Measurements from ENCODE around the gene SEMA6D.
"Not testable (repeated sequence)": the region's sequence is repeated elsewhere in the genome, so short reads cannot be mapped to it uniquely, and the experiment has no call there.

The SEMA6D gene

DNA sequence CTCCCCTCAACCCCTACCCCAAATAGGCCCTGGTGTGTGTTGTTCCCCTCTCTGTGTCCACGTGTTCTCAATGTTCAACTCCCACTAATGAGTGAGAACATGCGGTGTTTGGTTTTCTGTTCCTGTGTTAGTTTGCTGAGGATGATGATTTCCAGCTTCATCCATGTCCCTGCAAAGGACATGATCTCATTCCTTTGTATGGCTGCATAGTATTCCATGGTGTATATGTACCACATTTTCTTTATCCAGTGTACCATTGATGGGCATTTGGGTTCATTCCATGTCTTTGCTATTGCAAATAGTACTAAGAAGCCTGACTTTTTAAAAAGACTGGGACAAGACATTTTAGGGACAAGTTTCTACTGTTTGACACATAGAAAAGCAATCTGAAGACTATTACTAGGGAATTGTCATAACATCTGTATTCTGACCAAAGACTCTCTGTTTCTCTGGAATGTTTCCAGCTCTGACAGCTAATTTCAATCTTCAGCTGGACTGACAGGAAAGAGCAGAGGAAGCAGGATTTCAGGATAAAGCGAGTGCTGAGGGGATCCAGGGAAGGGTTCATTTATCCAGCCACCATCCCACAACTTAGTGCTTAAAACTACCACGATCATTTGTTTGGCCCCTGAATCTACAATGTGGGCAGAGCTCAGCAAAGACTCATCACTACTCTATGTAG lies 21.0 kb downstream of the SEMA6D start:
- not testable (repeated sequence) for DNase-seq (ENCODE audit: low spot score in 2 of 2); H3K27me3 Mint-ChIP-seq; H3K36me3 Mint-ChIP-seq (ENCODE audit: insufficient read depth); H3K4me3 Mint-ChIP-seq; H3K4me1 Mint-ChIP-seq; H3K27ac Mint-ChIP-seq (ENCODE audit: low read depth); H3K9me3 Mint-ChIP-seq; ATAC-seq (replicated peaks; ENCODE audit: extremely low read depth, poor library complexity, severe bottlenecking)

DNA sequence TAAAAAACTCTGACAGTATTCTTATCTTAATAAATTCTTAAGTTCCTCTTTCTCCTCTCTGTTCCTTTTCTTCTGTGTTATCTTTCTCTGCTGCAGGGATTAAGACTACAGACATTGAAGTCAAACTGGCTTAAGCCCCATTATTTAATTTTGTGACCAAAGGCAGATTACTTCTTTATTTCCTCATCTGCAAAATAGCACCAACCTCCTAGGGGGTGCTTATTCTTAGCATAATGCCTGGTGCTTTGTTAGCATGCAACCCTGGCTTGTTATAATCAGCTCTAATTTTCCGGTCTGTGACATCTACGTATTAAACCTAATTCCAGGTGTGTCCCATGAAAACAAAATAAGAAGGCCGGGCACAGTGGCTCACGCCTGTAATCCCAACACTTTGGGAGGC lies 23.8 kb downstream of the SEMA6D start:
- ATAC-seq (replicated peaks; ENCODE audit: extremely low read depth, poor library complexity, severe bottlenecking) (no peak), DNase-seq (ENCODE audit: low spot score in 2 of 2) (no peak)
- Mint-ChIP-seq H3K4me3 (no peak overlapping the region), H3K4me1 (no peaks in the 10 kb centered on the region), H3K27me3 (no peaks in the 10 kb centered on the region), H3K9me3 (no peaks in the 10 kb centered on the region), H3K27ac (ENCODE audit: low read depth) (no peak overlapping the region), H3K36me3 (ENCODE audit: insufficient read depth) (no peaks in the 10 kb centered on the region)

DNA sequence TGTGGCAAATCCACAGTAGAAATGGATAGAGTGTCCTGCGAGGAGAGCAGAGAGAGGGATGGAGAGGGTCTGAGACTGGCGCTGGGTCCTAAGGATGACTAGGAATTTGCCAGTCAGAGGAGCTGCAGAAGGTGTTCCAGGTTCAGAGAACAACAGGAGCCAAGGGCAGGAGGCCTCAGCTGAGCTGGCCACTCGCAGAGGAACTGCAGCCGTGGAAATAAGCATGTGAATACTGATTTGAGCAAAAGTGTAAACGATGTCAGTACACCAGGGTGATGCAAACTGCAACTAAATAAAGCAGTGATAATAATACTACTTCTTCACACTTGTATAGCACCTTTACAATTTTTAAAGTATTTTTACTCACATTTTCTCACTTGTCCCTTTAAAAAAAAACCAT lies 24.6 kb downstream of the SEMA6D start:
- H3K4me1 Mint-ChIP-seq: no peaks in the 10 kb centered on the region
- no peaks in the 10 kb centered on the region for H3K27me3 Mint-ChIP-seq
- H3K27ac Mint-ChIP-seq (ENCODE audit: low read depth): no peak overlapping the region
- no peaks in the 10 kb centered on the region for H3K9me3 Mint-ChIP-seq
- H3K36me3 Mint-ChIP-seq (ENCODE audit: insufficient read depth): no peaks in the 10 kb centered on the region
- DNase-seq (ENCODE audit: low spot score in 2 of 2) (no peak), ATAC-seq (replicated peaks; ENCODE audit: extremely low read depth, poor library complexity, severe bottlenecking) (no peak)
- no peak overlapping the region for H3K4me3 Mint-ChIP-seq

DNA sequence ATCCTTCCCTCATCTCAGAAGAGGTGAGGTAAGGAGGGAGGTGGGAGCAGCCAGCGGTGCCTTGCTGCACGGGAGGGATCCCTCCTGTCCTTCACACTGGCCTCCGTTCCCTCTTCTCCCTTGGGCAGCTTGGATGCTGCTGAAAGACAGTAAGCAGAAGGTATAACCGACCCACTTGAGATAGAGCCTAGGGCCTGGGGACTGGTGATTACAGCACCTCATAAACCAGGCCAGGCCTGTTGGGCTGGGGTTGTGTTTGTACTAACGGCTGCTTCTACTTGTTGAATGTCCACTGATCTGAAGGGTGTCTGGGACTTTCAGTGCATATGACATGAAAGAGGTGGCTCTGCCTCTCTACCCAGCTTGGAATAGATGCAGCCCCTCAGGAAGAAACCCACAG lies 25.0 kb downstream of the SEMA6D start:
- no peak overlapping the region for H3K27ac Mint-ChIP-seq (ENCODE audit: low read depth)

DNA sequence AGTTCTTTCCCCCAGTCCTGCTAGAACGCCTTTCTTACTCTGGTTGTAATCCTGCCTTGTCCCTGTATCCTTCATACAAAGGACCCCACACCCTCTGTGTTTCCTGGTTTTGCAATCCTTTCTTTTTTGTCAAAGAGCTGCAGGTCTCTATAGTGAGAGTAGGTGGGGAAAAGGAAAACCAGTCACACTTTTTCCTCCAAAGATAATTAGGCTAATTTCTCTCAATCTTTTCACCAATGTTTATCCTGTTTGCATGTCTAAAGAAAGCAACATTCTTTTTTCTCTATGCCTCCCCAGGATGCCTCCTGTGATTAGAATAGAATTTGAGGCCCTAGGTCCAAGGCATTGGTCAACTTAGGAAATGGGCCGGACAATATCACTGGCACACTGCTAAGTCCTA lies 25.4 kb downstream of the SEMA6D start:
- ATAC-seq (replicated peaks; ENCODE audit: extremely low read depth, poor library complexity, severe bottlenecking) (no peak), DNase-seq (ENCODE audit: low spot score in 2 of 2) (no peak)
- Mint-ChIP-seq H3K36me3 (ENCODE audit: insufficient read depth) (no peaks in the 10 kb centered on the region), H3K27ac (ENCODE audit: low read depth) (no peak overlapping the region), H3K4me1 (no peaks in the 10 kb centered on the region), H3K9me3 (no peaks in the 10 kb centered on the region), H3K4me3 (no peak overlapping the region), H3K27me3 (no peaks in the 10 kb centered on the region)

More for the DNA sequence above, 25.0 kb downstream of the SEMA6D start:
- no peaks in the 10 kb centered on the region for H3K27me3 Mint-ChIP-seq
- ATAC-seq (replicated peaks; ENCODE audit: extremely low read depth, poor library complexity, severe bottlenecking): no peak
- H3K4me3 Mint-ChIP-seq: no peak overlapping the region
- H3K36me3 Mint-ChIP-seq (ENCODE audit: insufficient read depth): no peaks in the 10 kb centered on the region
- DNase-seq (ENCODE audit: low spot score in 2 of 2): no peak
- no peaks in the 10 kb centered on the region for H3K9me3 Mint-ChIP-seq
- H3K4me1 Mint-ChIP-seq: no peaks in the 10 kb centered on the region

DNA sequence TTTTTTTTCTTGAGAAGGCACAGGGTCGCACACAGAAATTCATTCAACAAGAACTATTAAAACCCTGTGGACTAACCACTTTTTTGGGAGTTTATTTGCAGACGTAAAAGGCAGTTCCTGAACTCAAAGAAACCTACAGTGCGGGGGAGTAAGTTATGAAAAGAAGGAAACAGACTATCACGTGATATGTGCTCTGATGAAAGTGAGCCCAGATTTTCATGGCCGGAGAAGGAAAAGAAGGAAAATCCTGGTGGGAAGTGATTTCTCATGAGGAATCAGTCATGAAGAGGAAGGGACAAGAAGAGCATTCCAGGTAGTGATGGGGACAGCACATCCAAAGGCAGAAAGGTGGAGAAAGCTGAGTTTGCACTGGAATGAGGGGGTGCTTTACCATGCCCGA lies 26.1 kb downstream of the SEMA6D start:
- Mint-ChIP-seq H3K27me3 (no peaks in the 10 kb centered on the region), H3K4me3 (no peak overlapping the region), H3K9me3 (no peaks in the 10 kb centered on the region), H3K36me3 (ENCODE audit: insufficient read depth) (no peaks in the 10 kb centered on the region), H3K27ac (ENCODE audit: low read depth) (no peak overlapping the region), H3K4me1 (no peaks in the 10 kb centered on the region)
- DNase-seq (ENCODE audit: low spot score in 2 of 2): no peak
- no peak for ATAC-seq (replicated peaks; ENCODE audit: extremely low read depth, poor library complexity, severe bottlenecking)

DNA sequence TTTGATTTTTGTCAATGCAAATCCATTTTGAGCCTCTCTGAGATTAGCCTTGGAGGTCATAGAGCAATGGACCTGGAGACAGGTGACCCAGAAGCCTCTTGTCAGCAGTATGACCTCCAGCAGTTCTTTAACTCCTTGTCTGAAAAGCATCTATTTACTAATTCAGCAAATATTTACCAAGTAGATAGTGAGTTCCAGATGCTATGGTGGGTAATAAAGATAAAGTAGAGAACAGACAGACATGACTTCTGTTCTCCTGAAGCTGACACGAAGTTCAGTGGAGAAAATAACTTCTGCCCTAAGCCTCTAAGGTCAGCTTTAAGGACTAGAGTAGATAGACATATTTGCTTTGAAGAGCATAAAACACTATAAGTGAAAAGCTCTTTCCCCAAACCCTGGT lies 26.6 kb downstream of the SEMA6D start:
- no peaks in the 10 kb centered on the region for H3K27me3 Mint-ChIP-seq
- H3K9me3 Mint-ChIP-seq: no peaks in the 10 kb centered on the region
- no peaks in the 10 kb centered on the region for H3K36me3 Mint-ChIP-seq (ENCODE audit: insufficient read depth)
- no peak for DNase-seq (ENCODE audit: low spot score in 2 of 2)
- no peaks in the 10 kb centered on the region for H3K4me1 Mint-ChIP-seq
- H3K4me3 Mint-ChIP-seq: no peak overlapping the region
- ATAC-seq (replicated peaks; ENCODE audit: extremely low read depth, poor library complexity, severe bottlenecking): no peak
- H3K27ac Mint-ChIP-seq (ENCODE audit: low read depth): no peak overlapping the region

DNA sequence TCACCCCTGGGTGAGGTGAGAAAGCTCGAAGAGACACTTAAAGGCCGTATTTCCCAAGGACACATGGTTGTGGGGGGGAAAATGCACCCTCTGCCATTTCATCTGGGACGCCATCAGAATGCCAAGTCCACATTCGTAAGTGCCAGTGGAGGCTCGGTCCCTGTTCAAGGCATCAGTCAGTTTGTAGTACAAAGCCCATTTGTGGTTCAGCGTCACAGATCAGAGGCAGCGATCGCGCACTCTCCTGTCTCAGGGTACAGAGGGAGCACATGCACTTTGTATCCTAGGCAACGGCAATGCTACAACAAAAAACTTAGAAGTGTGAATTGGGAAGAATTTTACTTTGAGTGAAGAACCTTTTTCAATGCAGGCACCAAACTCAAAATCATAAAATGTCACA lies 27.2 kb downstream of the SEMA6D start:
- DNase-seq (ENCODE audit: low spot score in 2 of 2): no peak

DNA sequence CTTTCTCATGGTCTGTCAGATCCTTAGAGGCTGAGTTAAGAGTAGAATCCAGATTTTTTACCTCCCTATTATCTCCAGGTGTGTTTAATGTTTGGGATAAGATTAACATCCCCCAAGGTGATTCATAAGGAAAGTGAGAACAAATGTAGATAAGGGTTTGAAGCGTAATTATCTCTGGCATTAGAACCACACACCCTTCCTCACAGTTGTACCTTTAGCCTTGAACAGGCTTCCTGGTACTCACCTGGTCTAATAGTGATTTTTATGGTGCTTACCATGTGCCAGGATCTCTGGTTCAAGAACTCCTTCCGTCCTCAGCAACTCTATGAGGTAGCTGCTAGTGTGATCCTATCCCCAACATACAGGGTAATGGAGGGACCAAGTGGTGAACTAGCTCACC lies 27.7 kb downstream of the SEMA6D start:
- Mint-ChIP-seq H3K36me3 (ENCODE audit: insufficient read depth) (no peaks in the 10 kb centered on the region), H3K4me1 (no peaks in the 10 kb centered on the region), H3K27ac (ENCODE audit: low read depth) (no peak overlapping the region), H3K27me3 (no peaks in the 10 kb centered on the region), H3K4me3 (no peak overlapping the region), H3K9me3 (no peaks in the 10 kb centered on the region)
- DNase-seq (ENCODE audit: low spot score in 2 of 2) (no peak), ATAC-seq (replicated peaks; ENCODE audit: extremely low read depth, poor library complexity, severe bottlenecking) (no peak)

More for the DNA sequence above, 27.2 kb downstream of the SEMA6D start:
- Mint-ChIP-seq H3K27ac (ENCODE audit: low read depth) (no peak overlapping the region), H3K9me3 (no peaks in the 10 kb centered on the region), H3K4me1 (no peaks in the 10 kb centered on the region), H3K4me3 (no peak overlapping the region), H3K27me3 (no peaks in the 10 kb centered on the region), H3K36me3 (ENCODE audit: insufficient read depth) (no peaks in the 10 kb centered on the region)
- no peak for ATAC-seq (replicated peaks; ENCODE audit: extremely low read depth, poor library complexity, severe bottlenecking)

DNA sequence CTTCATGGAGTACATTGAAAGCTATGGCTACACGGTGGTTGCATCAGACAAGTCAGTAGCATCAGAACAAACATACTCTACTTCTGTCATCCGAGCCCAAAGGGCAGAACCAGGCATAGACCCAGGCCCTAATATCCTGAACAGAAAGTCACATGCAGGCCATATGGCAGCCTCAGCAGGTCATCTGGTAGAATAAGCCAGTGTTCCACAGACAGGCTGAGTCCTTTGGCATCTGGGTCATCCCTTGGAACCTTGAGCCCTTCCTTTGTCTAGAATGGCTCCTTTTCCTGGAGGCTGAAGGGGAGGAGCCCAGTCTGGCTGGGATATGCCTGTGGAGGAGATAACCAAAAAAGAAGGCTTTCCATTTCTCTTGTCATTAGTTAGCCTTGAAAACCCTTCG lies 29.2 kb downstream of the SEMA6D start:
- Mint-ChIP-seq H3K4me1 (no peaks in the 10 kb centered on the region), H3K4me3 (no peak overlapping the region), H3K27me3 (no peaks in the 10 kb centered on the region), H3K36me3 (ENCODE audit: insufficient read depth) (no peaks in the 10 kb centered on the region), H3K9me3 (no peaks in the 10 kb centered on the region), H3K27ac (ENCODE audit: low read depth) (no peak overlapping the region)
- ATAC-seq (replicated peaks; ENCODE audit: extremely low read depth, poor library complexity, severe bottlenecking) (no peak), DNase-seq (ENCODE audit: low spot score in 2 of 2) (no peak)

DNA sequence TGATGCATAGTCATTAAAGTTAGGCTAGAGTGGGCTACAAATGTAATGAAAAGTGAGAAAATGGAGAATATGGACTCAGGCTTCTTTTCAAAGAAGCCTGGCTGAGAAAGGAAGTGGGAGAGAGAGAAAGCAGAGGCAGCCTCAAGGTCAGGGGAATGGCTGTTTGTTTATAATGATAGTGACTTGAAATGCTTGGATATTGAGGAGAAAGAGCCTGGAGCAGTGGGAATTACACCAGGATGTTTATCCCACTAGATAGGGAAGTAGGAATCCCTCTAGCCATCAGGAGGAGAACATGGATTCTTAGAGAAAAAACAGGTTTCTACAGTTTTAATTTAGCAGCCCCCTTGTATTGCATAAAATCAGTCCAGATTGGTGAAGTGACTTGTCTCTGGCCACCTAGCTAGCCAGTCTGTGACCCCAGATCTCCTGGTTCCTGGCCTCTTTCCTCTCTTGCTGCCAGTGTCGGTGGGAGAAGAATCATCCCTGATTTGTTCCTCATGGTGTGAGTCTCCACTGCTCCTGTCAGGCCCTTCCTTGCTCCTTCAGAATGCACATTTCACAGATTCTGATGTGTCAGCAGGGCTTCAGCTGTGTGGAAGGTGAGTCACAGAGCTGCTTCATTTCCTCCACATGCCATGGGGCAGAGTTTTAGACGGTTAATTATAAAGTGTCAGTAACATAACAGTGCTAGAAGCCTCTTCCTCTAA lies 32.9 kb downstream of the SEMA6D start:
- DNase-seq (ENCODE audit: low spot score in 2 of 2) (no peak), ATAC-seq (replicated peaks; ENCODE audit: extremely low read depth, poor library complexity, severe bottlenecking) (no peak)
- Mint-ChIP-seq H3K36me3 (ENCODE audit: insufficient read depth) (no peaks in the 10 kb centered on the region), H3K27me3 (no peaks in the 10 kb centered on the region), H3K9me3 (peaks cover 22% of the 10 kb centered on the region), H3K27ac (ENCODE audit: low read depth) (no peak overlapping the region), H3K4me3 (no peak overlapping the region), H3K4me1 (no peaks in the 10 kb centered on the region)

DNA sequence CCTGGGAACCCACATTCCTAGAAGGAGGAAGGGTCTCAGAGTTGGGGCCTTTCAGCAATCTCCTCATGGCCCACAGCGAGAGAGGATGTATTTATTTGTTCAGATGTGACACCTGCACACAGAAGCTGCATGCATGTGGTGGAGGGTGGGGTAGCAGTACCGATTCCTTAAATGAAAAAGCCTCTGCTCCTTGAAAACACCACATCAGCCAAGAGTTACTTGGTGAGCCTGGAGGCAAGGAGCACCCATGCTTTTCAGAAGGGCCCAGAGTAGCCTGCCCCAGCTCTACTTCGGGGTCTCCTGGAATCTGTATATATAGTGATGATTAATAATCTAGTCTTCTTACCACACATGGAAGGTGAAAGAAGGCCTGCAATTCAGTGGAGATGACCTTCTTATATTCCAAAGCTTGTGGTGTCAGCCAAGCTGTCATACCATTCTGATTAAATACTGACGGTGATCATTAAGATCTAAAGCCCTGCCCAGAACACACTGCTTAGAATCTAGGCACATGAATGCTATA lies 33.5 kb downstream of the SEMA6D start:
- ATAC-seq (replicated peaks; ENCODE audit: extremely low read depth, poor library complexity, severe bottlenecking) (no peak), DNase-seq (ENCODE audit: low spot score in 2 of 2) (no peak)
- H3K4me3 Mint-ChIP-seq: no peak overlapping the region
- H3K27ac Mint-ChIP-seq (ENCODE audit: low read depth): no peak overlapping the region
- H3K4me1 Mint-ChIP-seq: no peaks in the 10 kb centered on the region
- no peaks in the 10 kb centered on the region for H3K36me3 Mint-ChIP-seq (ENCODE audit: insufficient read depth)
- H3K9me3 Mint-ChIP-seq: peaks cover 26% of the 10 kb centered on the region
- no peaks in the 10 kb centered on the region for H3K27me3 Mint-ChIP-seq

DNA sequence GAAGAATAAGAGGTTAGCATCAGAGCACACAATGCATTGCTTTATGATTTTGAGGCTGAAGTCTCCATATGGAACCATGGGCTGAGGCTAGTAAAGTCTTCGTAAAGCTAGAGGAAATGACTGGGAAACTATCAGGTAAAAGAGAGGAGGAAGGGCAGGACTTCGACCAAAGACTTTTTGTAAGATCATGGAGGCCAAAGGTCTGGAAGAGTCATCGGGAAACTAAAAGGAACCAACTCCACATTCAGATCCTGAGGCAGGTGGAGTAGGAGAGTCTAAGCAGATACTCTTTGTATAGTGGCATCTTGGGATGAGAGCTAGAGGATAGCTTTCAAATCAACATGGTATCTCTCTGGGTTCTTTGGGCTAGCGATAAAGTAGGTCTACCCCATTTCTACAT lies 36.3 kb downstream of the SEMA6D start:
- Mint-ChIP-seq H3K4me3 (no peak overlapping the region), H3K9me3 (peaks cover 26% of the 10 kb centered on the region), H3K36me3 (ENCODE audit: insufficient read depth) (no peaks in the 10 kb centered on the region), H3K27ac (ENCODE audit: low read depth) (no peak overlapping the region), H3K27me3 (no peaks in the 10 kb centered on the region), H3K4me1 (no peaks in the 10 kb centered on the region)
- ATAC-seq (replicated peaks; ENCODE audit: extremely low read depth, poor library complexity, severe bottlenecking) (no peak), DNase-seq (ENCODE audit: low spot score in 2 of 2) (no peak)
